Thymus (tissue), 14 donors: Measurements from ENCODE around the gene IL20. TPM values are rescaled to one million over a fixed set of nuclear protein-coding genes. Genes with fewer than 3 reads are reported as not detected.

Source experiments
- DNase-seq, 9 donors: peaks; one replicate each; pipeline ENCODE4 v3.0.0-alpha.2; 2013; ENCODE audit warnings: low spot score in 9 of 9, low read depth in 6 of 9, missing footprints in 1 of 9
- H3K27ac ChIP-seq, 2 donors: one replicate each; pipeline ENCODE4 v1.5.1; 2013; ENCODE audit warnings: control low read depth in 1 of 2, low read depth in 1 of 2, low read length in 1 of 2, mild to moderate bottlenecking in 1 of 2, moderate library complexity in 1 of 2
- H3K27me3 ChIP-seq, 2 donors: one replicate each; pipeline ENCODE4 v1.5.1; 2013; ENCODE audit warnings: low read length in 1 of 2; ENCODE audit not compliant: control insufficient read depth in 2 of 2, insufficient read depth in 1 of 2
- H3K36me3 ChIP-seq, 2 donors: one replicate each; pipeline ENCODE4 v1.5.1; 2013; ENCODE audit warnings: low read length in 1 of 2, mild to moderate bottlenecking in 1 of 2, moderate library complexity in 1 of 2; ENCODE audit not compliant: control insufficient read depth in 2 of 2, insufficient read depth in 2 of 2
- H3K4me1 ChIP-seq, 2 donors: one replicate each; pipeline ENCODE4 v1.5.1; 2013; ENCODE audit warnings: low read length in 2 of 2; ENCODE audit not compliant: control insufficient read depth in 2 of 2, insufficient read depth in 2 of 2
- H3K4me3 ChIP-seq, 2 donors: one replicate each; pipeline ENCODE4 v1.5.1; 2013; ENCODE audit warnings: low read length in 2 of 2, control low read depth in 1 of 2, mild to moderate bottlenecking in 1 of 2
- H3K9me3 ChIP-seq, 2 donors: one replicate each; pipeline ENCODE4 v1.5.1; 2013; ENCODE audit warnings: low read length in 1 of 2, mild to moderate bottlenecking in 1 of 2; ENCODE audit not compliant: control insufficient read depth in 2 of 2, insufficient read depth in 1 of 2
- WGBS: extraction: QIAGEN DNeasy Blood & Tissue Kit; methylation state at CpG from one replicate; pipeline ENCODE4 v1.1.7; 2013; 5-methylcytosine and 5-hydroxymethylcytosine counted together
- long read RNA-seq, 10 donors: transcript quantifications; one replicate each; lab custom pipeline, GENCODE V29; 2026
- polyA plus RNA-seq: library from polyadenylated mRNA; stranded (reverse); fragments of 200-250 nt; gene quantifications from one replicate; pipeline ENCODE4 v1.2.3, GENCODE V29; 2013
- total RNA-seq: library from RNA; stranded (reverse); fragments of 120-200 nt; gene quantifications from one replicate; pipeline ENCODE4 v1.2.4, GENCODE V29; 2013
- donor health status: healthy.

The IL20 gene
- 0.05 TPM for total RNA-seq
- 0.66 TPM for polyA plus RNA-seq
- long read RNA-seq, donor 1, result 0 reads
- long read RNA-seq, donor 2, result 0 reads
- long read RNA-seq, donor 3, result 0 reads
- long read RNA-seq, donor 4, result 0 reads
- long read RNA-seq, donor 5, result 0 reads
- long read RNA-seq, donor 6, result 0 reads
- long read RNA-seq, donor 7, result 0 reads
- long read RNA-seq, donor 8, result 0 reads
- long read RNA-seq, donor 9, result 0 reads
- long read RNA-seq, donor 10, result 0 reads

- 64% methylated on average over 19 of the region's 19 CpGs for WGBS
- Histone ChIP-seq H3K9me3 (no peaks in the 10 kb centered on the region), H3K27me3 (no peaks in the 10 kb centered on the region), H3K27ac (no peak within 1 kb of the TSS), H3K4me3 (no peak within 1 kb of the TSS), H3K36me3 (no peaks in the 10 kb centered on the region), H3K4me1 (no peaks in the 10 kb centered on the region)
- DNase-seq, result peak; percentile 31 to 82 (median 62)
These were observed at the start of gene IL20 for GRCh38 chr1:206864939-206865671. Gene IL20 (plus strand): TSS chr1:206865623. CDS start chr1:206865853, 230 bp downstream.

- H3K9me3 ChIP-seq, result peaks cover 0 to 10% of the 10 kb centered on the region in 2 donors
- H3K27me3 ChIP-seq, result no peaks in the 10 kb centered on the region
- DNase-seq, result peak in 5 of 9 donors; percentile 35 to 78 (median 50)
- 71% methylated on average over 4 of the region's 4 CpGs for WGBS
- peak overlapping the region; percentile 71 to 84 for H3K27ac ChIP-seq
- H3K4me3 ChIP-seq, result no peak overlapping the region
- no peaks in the 10 kb centered on the region for H3K36me3 ChIP-seq
- H3K4me1 ChIP-seq, result peaks cover 0 to 9% of the 10 kb centered on the region in 2 donors
These were observed 48.8 kb upstream of the IL20 start for GRCh38 chr1:206816390-206817287.

GRCh38 chr1:206821493-206821892, 43.9 kb upstream of the IL20 start:
- Histone ChIP-seq H3K9me3 (peaks cover 0 to 3% of the 10 kb centered on the region in 2 donors), H3K27me3 (no peaks in the 10 kb centered on the region), H3K4me1 (peaks cover 3 to 18% of the 10 kb centered on the region in 2 donors), H3K36me3 (no peaks in the 10 kb centered on the region), H3K4me3 (no peak overlapping the region), H3K27ac (no peak overlapping the region)
- no peak for DNase-seq
- WGBS, result 93% methylated on average over 4 of the region's 4 CpGs

GRCh38 chr1:206823727-206824126, 41.7 kb upstream of the IL20 start:
- H3K27me3 ChIP-seq, result no peaks in the 10 kb centered on the region
- no peaks in the 10 kb centered on the region for H3K36me3 ChIP-seq
- DNase-seq, result no peak
- 96% methylated on average over 5 of the region's 5 CpGs for WGBS
- H3K27ac ChIP-seq, result no peak overlapping the region
- no peak overlapping the region for H3K4me3 ChIP-seq
- peaks cover 0 to 3% of the 10 kb centered on the region in 2 donors for H3K9me3 ChIP-seq
- peaks cover 3 to 16% of the 10 kb centered on the region in 2 donors for H3K4me1 ChIP-seq

- no peaks in the 10 kb centered on the region for H3K27me3 ChIP-seq
- H3K27ac ChIP-seq, result peak overlapping the region in 1 of 2 donors; percentile 46
- 54% methylated on average over 3 of the region's 3 CpGs for WGBS
- H3K9me3 ChIP-seq, result peaks cover 0 to 3% of the 10 kb centered on the region in 2 donors
- no peak for DNase-seq
- H3K4me1 ChIP-seq, result peaks cover 3 to 22% of the 10 kb centered on the region in 2 donors
- no peaks in the 10 kb centered on the region for H3K36me3 ChIP-seq
- no peak overlapping the region for H3K4me3 ChIP-seq
These were observed 41.1 kb upstream of the IL20 start for GRCh38 chr1:206824331-206824730.

- peaks cover 3 to 24% of the 10 kb centered on the region in 2 donors for H3K4me1 ChIP-seq
- DNase-seq, result no peak
- H3K27me3 ChIP-seq, result no peaks in the 10 kb centered on the region
- WGBS, result 69% methylated on average over 4 of the region's 4 CpGs
- H3K9me3 ChIP-seq, result peaks cover 0 to 3% of the 10 kb centered on the region in 2 donors
- no peak overlapping the region for H3K27ac ChIP-seq
- no peaks in the 10 kb centered on the region for H3K36me3 ChIP-seq
- H3K4me3 ChIP-seq, result no peak overlapping the region
These were observed 39.0 kb upstream of the IL20 start for GRCh38 chr1:206826394-206826793.

- Histone ChIP-seq H3K4me3 (no peak overlapping the region), H3K9me3 (peaks cover 0 to 3% of the 10 kb centered on the region in 2 donors), H3K27ac (no peak overlapping the region), H3K36me3 (no peaks in the 10 kb centered on the region), H3K27me3 (no peaks in the 10 kb centered on the region), H3K4me1 (peaks cover 3 to 29% of the 10 kb centered on the region in 2 donors)
- DNase-seq, result no peak
- WGBS, result 97% methylated on average over 1 of the region's 1 CpG
These were observed 37.4 kb upstream of the IL20 start for GRCh38 chr1:206828061-206828460.

- Histone ChIP-seq H3K27me3 (no peaks in the 10 kb centered on the region), H3K27ac (no peak overlapping the region), H3K4me1 (peaks cover 3 to 32% of the 10 kb centered on the region in 2 donors), H3K36me3 (no peaks in the 10 kb centered on the region), H3K9me3 (peaks cover 0 to 2% of the 10 kb centered on the region in 2 donors), H3K4me3 (no peak overlapping the region)
- 73% methylated on average over 4 of the region's 4 CpGs for WGBS
- DNase-seq, result no peak
These were observed 36.7 kb upstream of the IL20 start for GRCh38 chr1:206828765-206829164.
